NCI-H774 (cell line): ENCODE measurements around the gene KRTAP10-4.
"Not testable (repeated sequence)": the region's sequence is repeated elsewhere in the genome, so short reads cannot be mapped to it uniquely, and the experiment has no call there.

ENCODE experiments used
- DNase-seq: peaks from one replicate; lab custom pipeline; 2025; lab: John Stamatoyannopoulos, UW

KRTAP10-4 gene

GRCh38 chr21:44599264-44600029 is 25.9 kb downstream of the KRTAP10-4 start:
- DNase-seq, result no peak

- not testable (repeated sequence) for DNase-seq
Measured at GRCh38 chr21:44600118-44600978, 26.8 kb downstream of the KRTAP10-4 start, which contains the start of gene KRTAP10-7. KRTAP10-7 (plus strand) TSS chr21:44600597; CDS start chr21:44600622, 25 bp downstream.

GRCh38 chr21:44601091-44601490 is 27.6 kb downstream of the KRTAP10-4 start:
- not testable (repeated sequence) for DNase-seq

- DNase-seq, result no peak
Measured at GRCh38 chr21:44601596-44602462, 28.3 kb downstream of the KRTAP10-4 start.

GRCh38 chr21:44602463-44602850 is 28.9 kb downstream of the KRTAP10-4 start:
- no peak for DNase-seq

GRCh38 chr21:44603109-44603875 is 29.8 kb downstream of the KRTAP10-4 start:
- DNase-seq, result no peak

GRCh38 chr21:44603911-44604310 is 30.4 kb downstream of the KRTAP10-4 start:
- no peak for DNase-seq

GRCh38 chr21:44606495-44606894 is 33.0 kb downstream of the KRTAP10-4 start:
- DNase-seq, result no peak

- DNase-seq, result no peak
Measured at GRCh38 chr21:44609193-44609592, 35.7 kb downstream of the KRTAP10-4 start.

GRCh38 chr21:44610157-44610843 is 36.8 kb downstream of the KRTAP10-4 start:
- DNase-seq, result not testable (repeated sequence)

GRCh38 chr21:44611551-44611950 is 38.0 kb downstream of the KRTAP10-4 start:
- DNase-seq, result no peak

GRCh38 chr21:44612029-44612486 is 38.5 kb downstream of the KRTAP10-4 start, which contains the start of gene KRTAP10-8:
KRTAP10-8 (plus strand) TSS chr21:44612079; CDS start chr21:44612101, 22 bp downstream.
- DNase-seq, result no peak

- DNase-seq, result no peak
Measured at GRCh38 chr21:44612669-44613229, 39.2 kb downstream of the KRTAP10-4 start.

GRCh38 chr21:44613386-44614155 is 40.0 kb downstream of the KRTAP10-4 start:
- no peak for DNase-seq

- DNase-seq, result no peak
Measured at GRCh38 chr21:44614161-44614631, 40.7 kb downstream of the KRTAP10-4 start.

GRCh38 chr21:44614961-44615391 is 41.4 kb downstream of the KRTAP10-4 start:
- DNase-seq, result no peak

GRCh38 chr21:44615466-44615865 is 41.9 kb downstream of the KRTAP10-4 start:
- no peak for DNase-seq

GRCh38 chr21:44615911-44616590 is 42.5 kb downstream of the KRTAP10-4 start:
- DNase-seq, result no peak

GRCh38 chr21:44616591-44616926 is 43.0 kb downstream of the KRTAP10-4 start:
- DNase-seq, result no peak
